ENCODE results near the gene SPDYC.
A peak's percentile ranks its signal among the peaks of the same experiment; 100 is the strongest.

SPDYC gene

GRCh38 chr11:65214212-65214845 lies 44.3 kb downstream of the SPDYC start:
- Mint-ChIP-seq H3K27me3 (no peaks in the 10 kb centered on the region), H3K27ac (peak overlapping the region; percentile 12), H3K4me1 (ENCODE audit: low read depth) (peaks cover 33% of the 10 kb centered on the region), H3K36me3 (no peaks in the 10 kb centered on the region), H3K4me3 (peak overlapping the region; percentile 64), H3K9me3 (ENCODE audit: low read depth) (no peaks in the 10 kb centered on the region)

- no peaks in the 10 kb centered on the region for H3K9me3 Mint-ChIP-seq (ENCODE audit: low read depth)
- H3K4me1 Mint-ChIP-seq (ENCODE audit: low read depth), result peaks cover 37% of the 10 kb centered on the region
- H3K27ac Mint-ChIP-seq, result peak overlapping the region; percentile 93
- H3K4me3 Mint-ChIP-seq, result peak overlapping the region; percentile 50
- no peaks in the 10 kb centered on the region for H3K27me3 Mint-ChIP-seq
- H3K36me3 Mint-ChIP-seq, result no peaks in the 10 kb centered on the region
Measured at GRCh38 chr11:65215441-65216076, 45.5 kb downstream of the SPDYC start.

GRCh38 chr11:65216830-65217229 lies 46.8 kb downstream of the SPDYC start:
- Mint-ChIP-seq H3K4me3 (no peak overlapping the region), H3K27ac (no peak overlapping the region), H3K27me3 (no peaks in the 10 kb centered on the region), H3K4me1 (ENCODE audit: low read depth) (peaks cover 37% of the 10 kb centered on the region), H3K36me3 (no peaks in the 10 kb centered on the region), H3K9me3 (ENCODE audit: low read depth) (no peaks in the 10 kb centered on the region)

- Mint-ChIP-seq H3K4me1 (ENCODE audit: low read depth) (peaks cover 38% of the 10 kb centered on the region), H3K9me3 (ENCODE audit: low read depth) (no peaks in the 10 kb centered on the region), H3K27me3 (no peaks in the 10 kb centered on the region), H3K36me3 (no peaks in the 10 kb centered on the region), H3K4me3 (no peak overlapping the region), H3K27ac (peak overlapping the region; percentile 34)
Measured at GRCh38 chr11:65217441-65218423, 47.7 kb downstream of the SPDYC start.

- Mint-ChIP-seq H3K9me3 (ENCODE audit: low read depth) (no peaks in the 10 kb centered on the region), H3K4me3 (no peak overlapping the region), H3K27ac (peak overlapping the region; percentile 2), H3K27me3 (no peaks in the 10 kb centered on the region), H3K4me1 (ENCODE audit: low read depth) (peaks cover 31% of the 10 kb centered on the region), H3K36me3 (no peaks in the 10 kb centered on the region)
Measured at GRCh38 chr11:65218446-65218845, 48.4 kb downstream of the SPDYC start.

GRCh38 chr11:65219930-65220213 lies 49.8 kb downstream of the SPDYC start:
- H3K9me3 Mint-ChIP-seq (ENCODE audit: low read depth), result no peaks in the 10 kb centered on the region
- H3K36me3 Mint-ChIP-seq, result no peaks in the 10 kb centered on the region
- peaks cover 22% of the 10 kb centered on the region for H3K4me1 Mint-ChIP-seq (ENCODE audit: low read depth)
- no peak overlapping the region for H3K27ac Mint-ChIP-seq
- H3K4me3 Mint-ChIP-seq, result no peak overlapping the region
- H3K27me3 Mint-ChIP-seq, result no peaks in the 10 kb centered on the region

- no peak overlapping the region for H3K4me3 Mint-ChIP-seq
- H3K36me3 Mint-ChIP-seq, result no peaks in the 10 kb centered on the region
- H3K9me3 Mint-ChIP-seq (ENCODE audit: low read depth), result no peaks in the 10 kb centered on the region
- no peak overlapping the region for H3K27ac Mint-ChIP-seq
- peaks cover 19% of the 10 kb centered on the region for H3K4me1 Mint-ChIP-seq (ENCODE audit: low read depth)
- H3K27me3 Mint-ChIP-seq, result no peaks in the 10 kb centered on the region
Measured at GRCh38 chr11:65221026-65221425, 51.0 kb downstream of the SPDYC start.

Data from activated naive CD8-positive, alpha-beta T cell (primary cell).